PC-3 (cell line): ENCODE data around the gene C4orf46. TPM values are rescaled to one million over a fixed set of nuclear protein-coding genes. Genes with fewer than 3 reads are reported as not detected.

Source experiments
- ATAC-seq: fragments of 200-7000 bp; cut with Tn5 transposase; 2 replicates; pipeline ENCODE4 v1.9.1; 2020; ENCODE audit warnings: mild to moderate bottlenecking, moderate library complexity
- BruUV-seq: library from RNA; stranded (reverse); fragments of 400-500 nt; replicated peaks from 2 replicates; lab custom pipeline; 2021; lab: Mats Ljungman, UMichigan
- CTCF ChIA-PET: fragments of 300-600 bp; sonication (Branson Sonifier 250); formaldehyde crosslinking; loops from one replicate; lab custom pipeline; 2022; ENCODE audit warnings: antibody characterized with exemption; lab: Charles Lee
- POLR2A ChIA-PET: fragments of 300-600 bp; sonication (Branson Sonifier 250); formaldehyde crosslinking; loops from one replicate; lab custom pipeline; 2022; ENCODE audit warnings: antibody characterized with exemption; ENCODE audit not compliant: unreplicated experiment; lab: Charles Lee
- DNase-seq: peaks from one replicate; pipeline ENCODE4 v3.0.0-alpha.2; 2015
- H2AFZ ChIP-seq: fragments of 300-600 bp; sonication (generic); 2 replicates; pipeline ENCODE4 v1.6.0; 2016; ENCODE audit warnings: antibody characterized with exemption, low read length
- H3F3A ChIP-seq: fragments of 300-600 bp; sonication (generic); one replicate; pipeline ENCODE4 v1.6.0; 2017; ENCODE audit warnings: antibody characterized with exemption, low read length, control low read depth, mild to moderate bottlenecking; ENCODE audit not compliant: unreplicated experiment
- H3K27ac ChIP-seq: fragments of 300-600 bp; sonication (generic); 2 replicates; pipeline ENCODE4 v1.5.1; 2016; ENCODE audit warnings: mild to moderate bottlenecking, low read length
- H3K27me3 ChIP-seq: fragments of 300-600 bp; sonication (generic); 2 replicates; pipeline ENCODE4 v1.6.1; 2016; ENCODE audit warnings: low read length, mixed read lengths
- H3K36me3 ChIP-seq: fragments of 300-600 bp; sonication (generic); 2 replicates; pipeline ENCODE4 v1.6.1; 2016; ENCODE audit warnings: low read depth, mixed run types, low read length, mixed read lengths
- H3K4me1 ChIP-seq: fragments of 300-600 bp; sonication (generic); 2 replicates; pipeline ENCODE4 v1.5.1; 2016; ENCODE audit warnings: low read length; ENCODE audit not compliant: insufficient read depth
- H3K4me2 ChIP-seq: fragments of 300-600 bp; sonication (generic); 2 replicates; pipeline ENCODE4 v1.6.0; 2016; ENCODE audit warnings: low read length
- H3K4me3 ChIP-seq: fragments of 300-600 bp; sonication (generic); 2 replicates; pipeline ENCODE4 v1.5.1; 2016; ENCODE audit warnings: mild to moderate bottlenecking, low read length, mixed read lengths
- H3K79me2 ChIP-seq: fragments of 300-600 bp; sonication (generic); 2 replicates; pipeline ENCODE4 v1.6.1; 2017; ENCODE audit warnings: low read length, mixed read lengths
- H3K9ac ChIP-seq: fragments of 300-600 bp; sonication (generic); 2 replicates; pipeline ENCODE4 v1.6.0; 2016; ENCODE audit warnings: mild to moderate bottlenecking, low read length
- H3K9me2 ChIP-seq: fragments of 300-600 bp; sonication (generic); replicated peaks from 2 replicates; pipeline ENCODE4 v1.6.1; 2016; ENCODE audit warnings: mixed run types, low read length, mixed read lengths
- H3K9me3 ChIP-seq: fragments of 300-600 bp; sonication (generic); 2 replicates; pipeline ENCODE4 v1.6.1; 2016; ENCODE audit warnings: low read length, mixed read lengths
- H4K20me1 ChIP-seq: fragments of 300-600 bp; sonication (generic); 2 replicates; pipeline ENCODE4 v1.6.1; 2016; ENCODE audit warnings: low read length, mixed read lengths
- EZH2 ChIP-seq: fragments of 300-600 bp; sonication (generic); IDR thresholded peaks from one replicate; pipeline ENCODE4 v1.6.1; 2017; ENCODE audit warnings: antibody characterized with exemption, mild to moderate bottlenecking, low read length; ENCODE audit not compliant: unreplicated experiment
- EZH2phosphoT487 ChIP-seq: fragments of 300-600 bp; sonication (generic); IDR thresholded peaks from 2 replicates; pipeline ENCODE4 v1.6.1; 2018; ENCODE audit warnings: mild to moderate bottlenecking, antibody characterized with exemption, low read length, borderline replicate concordance
- intact Hi-C: fragments of 100-400 bp; cut with micrococcal nuclease; formaldehyde crosslinking; loops from 2 replicates; pipeline ENCODE4 v1.9.0; 2023
- total RNA-seq: library from RNA; depleted of rRNA; stranded (reverse); fragments of >200 nt; gene quantifications from 2 replicates; pipeline ENCODE4 v1.2.3, GENCODE V29; 2014
- TF ChIP-seq, protein P1 (sequence below): fragments of 300-600 bp; sonication (generic); conservative IDR thresholded peaks from 2 replicates; pipeline ENCODE4 v1.5.1; 2017; ENCODE audit warnings: antibody characterized with exemption, low read depth, mild to moderate bottlenecking, low read length

C4orf46 gene
- total RNA-seq, 1 experiment from 2014 or later = 10.9 TPM

DNA sequence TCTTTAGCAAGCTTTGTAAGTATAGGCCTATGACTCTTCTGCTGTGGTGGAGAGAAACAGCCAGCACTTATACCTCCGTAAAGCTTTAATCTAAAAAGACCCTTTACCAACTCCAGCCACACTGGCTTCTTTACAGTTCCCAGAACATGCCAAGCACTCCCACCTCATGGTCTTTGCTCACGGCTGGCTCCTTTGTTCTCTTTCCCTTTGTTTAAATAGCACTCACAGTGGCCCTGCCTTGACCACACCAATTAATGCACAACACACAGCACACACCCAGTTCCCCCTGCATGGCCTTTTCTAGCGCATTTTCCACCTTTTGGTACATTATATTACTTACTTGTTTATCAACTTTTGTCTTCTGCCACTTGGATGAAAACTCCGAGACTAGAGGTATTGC is 32.6 kb upstream of the C4orf46 start:
- H3K27ac ChIP-seq = no peak overlapping the region
- H3K79me2 ChIP-seq = no peaks in the 10 kb centered on the region
- H3K9ac ChIP-seq = no peak overlapping the region
- intact Hi-C loops = no loop called here
- no peak overlapping the region for H3K4me3 ChIP-seq
- CTCF ChIA-PET = no interaction called here
- POLR2A ChIA-PET = no interaction called here
- no peaks in the 10 kb centered on the region for H3K27me3 ChIP-seq
- no peaks in the 10 kb centered on the region for H3F3A ChIP-seq
- no peaks in the 10 kb centered on the region for H4K20me1 ChIP-seq
- BruUV-seq = no TSS peak
- no peak overlapping the region for H3K4me2 ChIP-seq
- H3K9me2 ChIP-seq = no peaks in the 10 kb centered on the region
- H2AFZ ChIP-seq = no peak overlapping the region
- DNase-seq (no peak), ATAC-seq (no peak)
- TF ChIP-seq EZH2phosphoT487 = no peak
- TF ChIP-seq EZH2 = no peak
- TF ChIP-seq, protein P1, sequence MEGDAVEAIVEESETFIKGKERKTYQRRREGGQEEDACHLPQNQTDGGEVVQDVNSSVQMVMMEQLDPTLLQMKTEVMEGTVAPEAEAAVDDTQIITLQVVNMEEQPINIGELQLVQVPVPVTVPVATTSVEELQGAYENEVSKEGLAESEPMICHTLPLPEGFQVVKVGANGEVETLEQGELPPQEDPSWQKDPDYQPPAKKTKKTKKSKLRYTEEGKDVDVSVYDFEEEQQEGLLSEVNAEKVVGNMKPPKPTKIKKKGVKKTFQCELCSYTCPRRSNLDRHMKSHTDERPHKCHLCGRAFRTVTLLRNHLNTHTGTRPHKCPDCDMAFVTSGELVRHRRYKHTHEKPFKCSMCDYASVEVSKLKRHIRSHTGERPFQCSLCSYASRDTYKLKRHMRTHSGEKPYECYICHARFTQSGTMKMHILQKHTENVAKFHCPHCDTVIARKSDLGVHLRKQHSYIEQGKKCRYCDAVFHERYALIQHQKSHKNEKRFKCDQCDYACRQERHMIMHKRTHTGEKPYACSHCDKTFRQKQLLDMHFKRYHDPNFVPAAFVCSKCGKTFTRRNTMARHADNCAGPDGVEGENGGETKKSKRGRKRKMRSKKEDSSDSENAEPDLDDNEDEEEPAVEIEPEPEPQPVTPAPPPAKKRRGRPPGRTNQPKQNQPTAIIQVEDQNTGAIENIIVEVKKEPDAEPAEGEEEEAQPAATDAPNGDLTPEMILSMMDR = no peak
- H3K9me3 ChIP-seq = no peaks in the 10 kb centered on the region
- H3K4me1 ChIP-seq = no peaks in the 10 kb centered on the region
- H3K36me3 ChIP-seq = peaks cover 19% of the 10 kb centered on the region

- no peak overlapping the region for H3K4me2 ChIP-seq
- H3K9me2 ChIP-seq = no peaks in the 10 kb centered on the region
- H3K4me3 ChIP-seq = no peak overlapping the region
- intact Hi-C loops = no loop called here
- H3K36me3 ChIP-seq = no peaks in the 10 kb centered on the region; the same call in 1 of the 2 replicates
- no peaks in the 10 kb centered on the region for H3F3A ChIP-seq
- H3K9ac ChIP-seq = no peak overlapping the region
- TF ChIP-seq EZH2phosphoT487 (no peak), EZH2 (no peak)
- TF ChIP-seq, protein P1 = no peak
- no peaks in the 10 kb centered on the region for H3K4me1 ChIP-seq
- H3K9me3 ChIP-seq = no peaks in the 10 kb centered on the region
- POLR2A ChIA-PET = no interaction called here
- H2AFZ ChIP-seq = no peak overlapping the region
- DNase-seq (no peak), ATAC-seq (no peak)
- CTCF ChIA-PET = interaction anchor here (0.6 kb wide), 1 partner anchor 727 kb away, joined by 3 read pairs; no protein-coding TSS in a partner anchor
- H3K79me2 ChIP-seq = no peaks in the 10 kb centered on the region
- no peaks in the 10 kb centered on the region for H3K27me3 ChIP-seq
- no TSS peak for BruUV-seq
- H4K20me1 ChIP-seq = no peaks in the 10 kb centered on the region
- no peak overlapping the region for H3K27ac ChIP-seq
Observed at GRCh38 chr4:158688813-158689212, 17.1 kb upstream of the C4orf46 start.

- Histone ChIP-seq H3K36me3 (no peaks in the 10 kb centered on the region), H4K20me1 (no peaks in the 10 kb centered on the region), H3K27me3 (no peaks in the 10 kb centered on the region), H2AFZ (no peak overlapping the region), H3K79me2 (no peaks in the 10 kb centered on the region), H3K9me2 (no peaks in the 10 kb centered on the region), H3F3A (no peaks in the 10 kb centered on the region), H3K27ac (no peak overlapping the region), H3K9me3 (no peaks in the 10 kb centered on the region), H3K9ac (no peak overlapping the region), H3K4me1 (no peaks in the 10 kb centered on the region), H3K4me2 (no peak overlapping the region), H3K4me3 (no peak overlapping the region)
- intact Hi-C loops = no loop called here
- POLR2A ChIA-PET = no interaction called here
- TF ChIP-seq, protein P1 = no peak
- TF ChIP-seq EZH2phosphoT487 (no peak), EZH2 (no peak)
- ATAC-seq (no peak), DNase-seq (no peak)
- no TSS peak for BruUV-seq
- CTCF ChIA-PET = no interaction called here
Observed at GRCh38 chr4:158682066-158682465, 10.4 kb upstream of the C4orf46 start.
